Activated CD4-positive, alpha-beta memory T cell treated with anti-CD3 and anti-CD28 coated beads for 36 hours (primary cell): ENCODE results near the gene OSBPL9. TPM values are rescaled to one million over a fixed set of nuclear protein-coding genes. Genes with fewer than 3 reads are reported as not detected.
"Not testable (repeated sequence)": the region's sequence is repeated elsewhere in the genome, so short reads cannot be mapped to it uniquely, and the experiment has no call there.

Experiments used
- CTCF ChIA-PET: fragments of 350-600 bp; sonication (Branson Sonifier 250); formaldehyde crosslinking; loops from one replicate; lab custom pipeline; 2021; ENCODE audit warnings: antibody characterized with exemption, inconsistent platforms; lab: Charles Lee
- POLR2A ChIA-PET: fragments of 350-600 bp; sonication (Branson Sonifier 250); formaldehyde crosslinking; loops from one replicate; lab custom pipeline; 2021; ENCODE audit warnings: antibody characterized with exemption; lab: Charles Lee
- DNase-seq: peaks from one replicate; pipeline ENCODE4 v3.0.0-alpha.2; 2020
- H3K27ac Mint-ChIP-seq: one replicate; pipeline ENCODE4 v1.8.0; 2021; ENCODE audit warnings: mixed read lengths
- H3K27me3 Mint-ChIP-seq: one replicate; pipeline ENCODE4 v1.8.0; 2021; ENCODE audit warnings: mixed read lengths
- H3K36me3 Mint-ChIP-seq: one replicate; pipeline ENCODE4 v1.8.0; 2021; ENCODE audit warnings: mixed read lengths
- H3K4me1 Mint-ChIP-seq: one replicate; pipeline ENCODE4 v1.8.0; 2021; ENCODE audit warnings: low read depth, mixed read lengths
- H3K4me3 Mint-ChIP-seq: one replicate; pipeline ENCODE4 v1.8.0; 2021; ENCODE audit warnings: mild to moderate bottlenecking, mixed read lengths
- H3K9me3 Mint-ChIP-seq: one replicate; pipeline ENCODE4 v1.8.0; 2021; ENCODE audit warnings: mixed read lengths
- intact Hi-C: fragments of 100-400 bp; cut with micrococcal nuclease; formaldehyde crosslinking; loops from one replicate; pipeline ENCODE4 v1.15.1; 2023
- total RNA-seq, 2 experiments: library from RNA; stranded (reverse); gene quantifications; one replicate each; pipeline ENCODE4 v1.2.3, GENCODE V29; 2021

Gene OSBPL9
- total RNA-seq, 2 experiments from 2014 or later = 46.1 to 48.6 TPM

DNA sequence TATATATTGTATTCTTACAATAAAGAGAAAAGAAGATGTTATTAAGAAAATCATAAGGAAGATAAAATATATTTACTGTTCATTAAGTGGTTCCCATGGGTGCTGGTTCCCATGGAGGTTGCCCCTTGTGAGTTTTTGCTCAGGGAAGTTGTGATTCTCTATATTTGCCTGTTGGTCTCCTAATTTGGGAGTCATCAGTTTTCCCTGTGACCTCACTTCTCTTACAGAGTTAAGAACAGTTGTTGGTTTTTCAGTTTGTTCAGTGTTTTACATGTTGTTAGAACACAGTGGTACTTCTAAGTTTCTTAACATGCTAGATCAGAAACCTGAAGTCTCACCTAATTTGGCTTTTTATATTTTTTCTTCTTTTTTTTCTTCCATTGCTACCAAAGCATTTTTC, 109.2 kb downstream of the OSBPL9 start:
- Mint-ChIP-seq H3K4me1 (peaks cover 19% of the 10 kb centered on the region), H3K4me3 (no peak overlapping the region), H3K27me3 (no peaks in the 10 kb centered on the region), H3K27ac (no peak overlapping the region), H3K9me3 (no peaks in the 10 kb centered on the region), H3K36me3 (no peaks in the 10 kb centered on the region)
- no peak for DNase-seq
- intact Hi-C loops = no loop called here
- POLR2A ChIA-PET = no interaction called here
- CTCF ChIA-PET = interaction anchor here (1.2 kb wide), 1 partner anchor 43 kb away, joined by 4 read pairs; no protein-coding TSS in a partner anchor

- intact Hi-C loops = no loop called here
- no peaks in the 10 kb centered on the region for H3K36me3 Mint-ChIP-seq
- peaks cover 22% of the 10 kb centered on the region for H3K4me1 Mint-ChIP-seq
- no peak overlapping the region for H3K4me3 Mint-ChIP-seq
- no peak for DNase-seq
- H3K9me3 Mint-ChIP-seq = no peaks in the 10 kb centered on the region
- ChIA-PET CTCF (interaction anchor here (1.2 kb wide), 2 partner anchors 41 to 43 kb away, joined by 3 to 4 read pairs; no protein-coding TSS in a partner anchor), POLR2A (no interaction called here)
- no peaks in the 10 kb centered on the region for H3K27me3 Mint-ChIP-seq
- H3K27ac Mint-ChIP-seq = no peak overlapping the region
Measured at GRCh38 chr1:51726544-51727225, 109.8 kb downstream of the OSBPL9 start.

DNA sequence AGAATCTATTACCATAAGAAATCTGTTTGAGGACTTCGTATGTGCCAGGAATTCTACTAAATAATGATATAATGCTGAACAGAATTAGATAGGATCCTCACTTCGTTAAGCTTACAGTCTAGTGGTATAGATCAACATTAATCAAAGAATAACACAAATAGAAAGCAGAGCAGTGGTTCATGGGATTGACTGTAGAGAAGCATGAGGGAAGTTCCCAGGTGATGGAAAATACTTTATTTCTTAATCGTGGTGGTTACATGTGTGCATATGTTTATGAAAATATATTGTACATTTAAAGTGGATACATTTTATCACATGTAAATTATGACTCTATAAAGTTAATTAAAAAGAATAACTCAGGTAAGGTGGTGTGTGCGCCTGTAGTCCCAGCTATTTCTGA, 110.5 kb downstream of the OSBPL9 start:
- ChIA-PET CTCF (interaction anchor here (1.2 kb wide), 2 partner anchors 41 to 42 kb away, joined by 3 to 4 read pairs; no protein-coding TSS in a partner anchor), POLR2A (no interaction called here)
- H3K27ac Mint-ChIP-seq = no peak overlapping the region
- H3K9me3 Mint-ChIP-seq = no peaks in the 10 kb centered on the region
- H3K4me1 Mint-ChIP-seq = peaks cover 27% of the 10 kb centered on the region
- intact Hi-C loops = no loop called here
- no peak overlapping the region for H3K4me3 Mint-ChIP-seq
- DNase-seq = no peak
- H3K27me3 Mint-ChIP-seq = no peaks in the 10 kb centered on the region
- H3K36me3 Mint-ChIP-seq = no peaks in the 10 kb centered on the region

- Mint-ChIP-seq H3K4me1 (peaks cover 35% of the 10 kb centered on the region), H3K4me3 (peak overlapping the region; percentile 87), H3K36me3 (no peaks in the 10 kb centered on the region), H3K27me3 (no peaks in the 10 kb centered on the region), H3K27ac (peak overlapping the region; percentile 80), H3K9me3 (no peaks in the 10 kb centered on the region)
- no peak for DNase-seq
- ChIA-PET POLR2A (interaction anchor here (0.7 to 1.1 kb wide), 4 partner anchors 9 to 108 kb away, joined by 3 read pairs; no protein-coding TSS in a partner anchor), CTCF (interaction anchor here (0.8 to 1.0 kb wide), 2 partner anchors 8 to 12 kb away, joined by 3 to 4 read pairs; no protein-coding TSS in a partner anchor)
- intact Hi-C loops = loop anchor here (1.0 to 2.0 kb wide), 3 partner anchors 28 to 150 kb away; partner anchors contain the start of gene NRDC
Measured at GRCh38 chr1:51728611-51729155, 111.8 kb downstream of the OSBPL9 start.

- peak overlapping the region; percentile 87 for H3K4me3 Mint-ChIP-seq
- DNase-seq = peak; percentile 97
- H3K9me3 Mint-ChIP-seq = no peaks in the 10 kb centered on the region
- peaks cover 39% of the 10 kb centered on the region for H3K4me1 Mint-ChIP-seq
- ChIA-PET CTCF (interaction anchor here (0.8 to 1.5 kb wide), 5 partner anchors 8 to 39 kb away, joined by 3 to 4 read pairs (median 4); no protein-coding TSS in a partner anchor), POLR2A (interaction anchor here (0.7 to 1.1 kb wide), 4 partner anchors 10 to 109 kb away, joined by 3 read pairs; no protein-coding TSS in a partner anchor)
- no peaks in the 10 kb centered on the region for H3K27me3 Mint-ChIP-seq
- H3K27ac Mint-ChIP-seq = peak overlapping the region; percentile 80
- no peaks in the 10 kb centered on the region for H3K36me3 Mint-ChIP-seq
- intact Hi-C loops = loop anchor here (1.0 to 2.0 kb wide), 3 partner anchors 27 to 150 kb away; partner anchors contain the start of gene NRDC
Measured at GRCh38 chr1:51729156-51729823, 112.4 kb downstream of the OSBPL9 start.

GRCh38 chr1:51729824-51730301, 113.0 kb downstream of the OSBPL9 start:
- peak overlapping the region; percentile 87 for H3K4me3 Mint-ChIP-seq
- intact Hi-C loops = loop anchor here (1.0 to 2.0 kb wide), 3 partner anchors 26 to 149 kb away; partner anchors contain the start of gene NRDC
- CTCF ChIA-PET = interaction anchor here (0.7 to 1.5 kb wide), 6 partner anchors 9 to 112 kb away, joined by 3 to 4 read pairs (median 3); no protein-coding TSS in a partner anchor
- no peaks in the 10 kb centered on the region for H3K9me3 Mint-ChIP-seq
- H3K4me1 Mint-ChIP-seq = peaks cover 42% of the 10 kb centered on the region
- no peaks in the 10 kb centered on the region for H3K27me3 Mint-ChIP-seq
- peak overlapping the region; percentile 80 for H3K27ac Mint-ChIP-seq
- no peak for DNase-seq
- no peaks in the 10 kb centered on the region for H3K36me3 Mint-ChIP-seq
- POLR2A ChIA-PET = interaction anchor here (1.1 kb wide), 1 partner anchor 27 kb away, joined by 3 read pairs; no protein-coding TSS in a partner anchor

GRCh38 chr1:51731998-51732397, 115.1 kb downstream of the OSBPL9 start:
- ChIA-PET CTCF (interaction anchor here (0.6 kb wide), 1 partner anchor 158 kb away, joined by 4 read pairs; no protein-coding TSS in a partner anchor), POLR2A (no interaction called here)
- H3K9me3 Mint-ChIP-seq = no peaks in the 10 kb centered on the region
- DNase-seq = no peak
- no peaks in the 10 kb centered on the region for H3K36me3 Mint-ChIP-seq
- no peak overlapping the region for H3K27ac Mint-ChIP-seq
- intact Hi-C loops = no loop called here
- peaks cover 60% of the 10 kb centered on the region for H3K4me1 Mint-ChIP-seq
- H3K4me3 Mint-ChIP-seq = no peak overlapping the region
- no peaks in the 10 kb centered on the region for H3K27me3 Mint-ChIP-seq

GRCh38 chr1:51732701-51733425, 116.0 kb downstream of the OSBPL9 start:
- no peak overlapping the region for H3K27ac Mint-ChIP-seq
- ChIA-PET POLR2A (no interaction called here), CTCF (interaction anchor here (1.6 kb wide), 1 partner anchor 35 kb away, joined by 4 read pairs; no protein-coding TSS in a partner anchor)
- no peaks in the 10 kb centered on the region for H3K36me3 Mint-ChIP-seq
- DNase-seq = no peak
- H3K9me3 Mint-ChIP-seq = no peaks in the 10 kb centered on the region
- no peak overlapping the region for H3K4me3 Mint-ChIP-seq
- H3K4me1 Mint-ChIP-seq = peaks cover 58% of the 10 kb centered on the region
- intact Hi-C loops = no loop called here
- no peaks in the 10 kb centered on the region for H3K27me3 Mint-ChIP-seq

DNA sequence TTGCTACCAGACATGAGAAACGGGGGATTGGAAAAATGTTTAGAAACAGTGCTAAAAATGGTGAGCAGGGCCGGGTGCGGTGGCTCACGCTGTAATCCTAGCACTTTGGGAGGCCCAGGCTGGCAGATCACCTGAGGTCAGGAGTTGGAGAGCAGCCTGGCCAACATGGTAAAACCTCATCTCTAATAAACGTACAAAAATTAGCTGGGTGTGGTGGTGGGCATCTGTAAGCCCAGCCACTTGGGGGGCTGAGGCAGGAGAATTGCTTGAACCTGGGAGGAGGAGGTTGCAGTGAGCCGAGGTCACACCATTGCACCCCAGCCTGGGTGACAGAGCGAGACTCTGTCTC, 116.5 kb downstream of the OSBPL9 start:
- DNase-seq, H3K27ac Mint-ChIP-seq, H3K9me3 Mint-ChIP-seq, H3K36me3 Mint-ChIP-seq, intact Hi-C loops, H3K4me3 Mint-ChIP-seq, H3K27me3 Mint-ChIP-seq, POLR2A ChIA-PET: not testable (repeated sequence)
- H3K4me1 Mint-ChIP-seq = peaks cover 54% of the 10 kb centered on the region
- CTCF ChIA-PET = interaction anchor here (1.6 kb wide), 1 partner anchor 35 kb away, joined by 4 read pairs; no protein-coding TSS in a partner anchor

DNA sequence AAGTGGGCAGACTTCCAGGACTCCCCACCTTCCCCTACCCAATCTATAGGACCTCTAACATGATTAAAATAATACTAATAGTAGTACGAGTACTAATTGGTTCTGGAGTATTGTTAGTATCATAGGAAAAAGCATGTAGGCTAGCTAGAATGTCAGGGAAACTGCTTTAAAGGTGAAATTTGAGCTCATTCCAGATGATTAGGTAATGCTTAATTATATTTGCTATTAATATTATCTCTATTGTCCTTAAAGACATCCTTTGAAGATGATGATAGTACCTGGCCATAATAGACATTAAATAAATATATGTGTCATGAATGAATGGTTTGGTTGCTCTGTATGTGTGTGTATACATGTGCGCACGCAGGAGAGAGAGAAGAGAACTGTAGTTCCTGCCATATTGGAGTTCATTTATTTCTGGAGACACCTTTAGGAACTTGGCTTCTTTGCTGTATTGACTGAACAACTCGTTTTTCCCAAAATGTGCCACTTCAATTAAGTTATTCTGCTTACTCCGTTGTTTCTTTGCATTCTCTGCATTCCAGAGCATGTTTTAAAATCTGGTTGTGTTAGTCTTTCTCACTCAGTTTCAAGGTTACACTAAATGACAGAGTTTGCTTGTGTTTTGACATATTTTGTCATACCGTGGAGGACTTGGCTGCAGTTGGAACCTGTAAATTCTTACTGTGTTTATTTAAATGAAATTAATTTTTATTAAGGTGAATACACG, 117.1 kb downstream of the OSBPL9 start:
- ChIA-PET CTCF (interaction anchor here (1.6 kb wide), 1 partner anchor 34 kb away, joined by 4 read pairs; no protein-coding TSS in a partner anchor), POLR2A (no interaction called here)
- intact Hi-C loops = no loop called here

More for the DNA sequence above, 117.1 kb downstream of the OSBPL9 start:
- Mint-ChIP-seq H3K36me3 (no peaks in the 10 kb centered on the region), H3K9me3 (no peaks in the 10 kb centered on the region), H3K27me3 (no peaks in the 10 kb centered on the region), H3K27ac (no peak overlapping the region), H3K4me1 (peaks cover 55% of the 10 kb centered on the region), H3K4me3 (no peak overlapping the region)
- DNase-seq = no peak
